ENCODE measurements around the gene ENTR1. TPM values are rescaled to one million over a fixed set of nuclear protein-coding genes. Genes with fewer than 3 reads are reported as not detected.

The ENTR1 gene
- total and polyA plus RNA-seq, 2 experiments from 2014 or later = 25.6 to 30.2 TPM

GRCh38 chr9:136392538-136393449 lies 17.6 kb downstream of the ENTR1 start:
- DNase-seq (ENCODE audit: low read depth in 1 of 2, low spot score in 1 of 2) = no peak
- no peak for TF ChIP-seq CTCF (IDR thresholded peaks at IDR 0.05; ENCODE audit: low read depth, low read length)
- peaks cover 26% of the 10 kb centered on the region for H3K36me3 ChIP-seq
- H3K4me1 ChIP-seq (ENCODE audit: low read depth) = no peaks in the 10 kb centered on the region
- H3K4me3 ChIP-seq = no peak overlapping the region
- H3K27me3 ChIP-seq = no peaks in the 10 kb centered on the region
- no peak overlapping the region for H3K27ac ChIP-seq
- no peaks in the 10 kb centered on the region for H3K9me3 ChIP-seq (ENCODE audit: low read depth)

GRCh38 chr9:136391737-136392537 lies 18.5 kb downstream of the ENTR1 start:
- DNase-seq (ENCODE audit: low read depth in 1 of 2, low spot score in 1 of 2) = no peak
- peaks cover 29% of the 10 kb centered on the region for H3K36me3 ChIP-seq
- no peaks in the 10 kb centered on the region for H3K4me1 ChIP-seq (ENCODE audit: low read depth)
- no peak overlapping the region for H3K4me3 ChIP-seq
- H3K27ac ChIP-seq = no peak overlapping the region
- H3K27me3 ChIP-seq = no peaks in the 10 kb centered on the region
- TF ChIP-seq CTCF (IDR thresholded peaks at IDR 0.05; ENCODE audit: low read depth, low read length) = no peak
- H3K9me3 ChIP-seq (ENCODE audit: low read depth) = no peaks in the 10 kb centered on the region

GRCh38 chr9:136389396-136389795 lies 21.0 kb downstream of the ENTR1 start:
- no peaks in the 10 kb centered on the region for H3K27me3 ChIP-seq
- no peak for TF ChIP-seq CTCF (IDR thresholded peaks at IDR 0.05; ENCODE audit: low read depth, low read length)
- H3K4me1 ChIP-seq (ENCODE audit: low read depth) = no peaks in the 10 kb centered on the region
- H3K4me3 ChIP-seq = no peak overlapping the region
- no peak overlapping the region for H3K27ac ChIP-seq
- H3K9me3 ChIP-seq (ENCODE audit: low read depth) = no peaks in the 10 kb centered on the region
- no peak for DNase-seq (ENCODE audit: low read depth in 1 of 2, low spot score in 1 of 2)
- peaks cover 21% of the 10 kb centered on the region for H3K36me3 ChIP-seq

DNA sequence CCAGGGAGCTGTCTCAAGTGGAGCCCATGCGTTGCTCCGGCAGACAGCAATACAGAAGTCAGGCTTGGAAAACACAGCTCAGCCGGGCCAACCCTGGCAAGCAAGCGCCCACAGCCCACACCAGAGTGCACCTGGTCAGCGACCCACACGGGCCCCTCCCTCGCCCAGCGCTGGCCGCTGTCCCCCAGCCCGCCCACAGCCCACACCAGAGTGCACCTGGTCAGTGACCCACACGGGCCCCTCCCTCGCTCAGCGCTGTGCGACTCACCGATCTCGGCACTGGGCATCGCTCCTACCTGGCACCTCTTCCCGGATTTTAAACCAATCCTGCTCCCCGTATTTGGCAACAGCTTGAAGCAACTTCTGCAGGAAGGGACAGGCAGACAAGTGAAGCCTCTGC lies 23.2 kb downstream of the ENTR1 start:
- H3K27me3 ChIP-seq = no peaks in the 10 kb centered on the region
- no peak overlapping the region for H3K27ac ChIP-seq
- no peak for TF ChIP-seq CTCF (IDR thresholded peaks at IDR 0.05; ENCODE audit: low read depth, low read length)
- no peaks in the 10 kb centered on the region for H3K9me3 ChIP-seq (ENCODE audit: low read depth)
- H3K4me1 ChIP-seq (ENCODE audit: low read depth) = no peaks in the 10 kb centered on the region
- H3K4me3 ChIP-seq = no peak overlapping the region
- peaks cover 10% of the 10 kb centered on the region for H3K36me3 ChIP-seq
- no peak for DNase-seq (ENCODE audit: low read depth in 1 of 2, low spot score in 1 of 2)

GRCh38 chr9:136386018-136386417 lies 24.4 kb downstream of the ENTR1 start:
- no peak overlapping the region for H3K27ac ChIP-seq
- no peaks in the 10 kb centered on the region for H3K4me1 ChIP-seq (ENCODE audit: low read depth)
- no peak for TF ChIP-seq CTCF (IDR thresholded peaks at IDR 0.05; ENCODE audit: low read depth, low read length)
- no peaks in the 10 kb centered on the region for H3K9me3 ChIP-seq (ENCODE audit: low read depth)
- H3K36me3 ChIP-seq = peaks cover 10% of the 10 kb centered on the region
- no peak overlapping the region for H3K4me3 ChIP-seq
- no peak for DNase-seq (ENCODE audit: low read depth in 1 of 2, low spot score in 1 of 2)
- no peaks in the 10 kb centered on the region for H3K27me3 ChIP-seq

Measured in cardiac muscle cell (in vitro differentiated cells and primary cell).